GM12878 (cell line): Measurements from ENCODE around the gene DLK1. TPM values are rescaled to one million over a fixed set of nuclear protein-coding genes. Genes with fewer than 3 reads are reported as not detected.

Source experiments
- ATAC-seq: fragments of 200-7000 bp; cut with Tn5 transposase; 3 replicates; pipeline ENCODE4 v1.9.1; 2020; ENCODE audit warnings: mild to moderate bottlenecking, moderate library complexity
- BruUV-seq: library from RNA; stranded (reverse); fragments of 400-500 nt; replicated peaks from 2 replicates; lab custom pipeline; 2021; lab: Mats Ljungman, UMichigan
- CTCF ChIA-PET: fragments of 300-600 bp; sonication (Branson Sonifier 250); formaldehyde crosslinking; extraction: SDS; loops from one replicate; lab custom pipeline; 2021; ENCODE audit warnings: inconsistent platforms; lab: Yijun Ruan, JAX
- POLR2A ChIA-PET: fragments of 350-600 bp; formaldehyde crosslinking; extraction: SDS; loops from one replicate; lab custom pipeline; 2021; ENCODE audit warnings: inconsistent platforms; lab: Charles Lee
- RAD21 ChIA-PET: fragments of 300-600 bp; sonication (Branson Sonifier 250); formaldehyde crosslinking; loops from one replicate; lab custom pipeline; 2023; ENCODE audit warnings: antibody characterized with exemption; ENCODE audit not compliant: unreplicated experiment; lab: Charles Lee
- SMC1A ChIA-PET: fragments of 300-600 bp; sonication (Branson Sonifier 250); formaldehyde crosslinking; loops from one replicate; lab custom pipeline; 2023; ENCODE audit not compliant: unreplicated experiment, uncharacterized antibody; lab: Charles Lee
- DNase-seq: peaks from one replicate; pipeline ENCODE4 v3.0.0-alpha.2; 2011; ENCODE audit warnings: low read depth, low spot score
- FAIRE-seq: peaks from 3 replicates; lab custom pipeline; 2011; peaks lifted over from hg19 to GRCh38; lab: Jason Lieb, UNC
- H2AFZ ChIP-seq: 2 replicates; pipeline ENCODE4 v1.6.0; 2011; ENCODE audit warnings: low read depth, low read length, control low read depth; ENCODE audit not compliant: control insufficient read depth
- H3K27ac ChIP-seq: 2 replicates; pipeline ENCODE4 v1.5.1; 2011; ENCODE audit warnings: control low read depth; ENCODE audit not compliant: control insufficient read depth, insufficient read depth
- H3K27me3 ChIP-seq, 2 experiments: replicated peaks in 1 of 2; 2 replicates each; pipeline versions ENCODE4 v1.6.0 to v1.6.1; 2011; ENCODE audit warnings: low read length in 1 of 2; ENCODE audit not compliant: control insufficient read depth in 2 of 2, insufficient read depth in 2 of 2
- H3K36me3 ChIP-seq, 2 experiments: 2 replicates each; pipeline ENCODE4 v1.5.1; 2011; ENCODE audit warnings: low read length in 1 of 2; ENCODE audit not compliant: control insufficient read depth in 2 of 2, insufficient read depth in 2 of 2
- H3K4me1 ChIP-seq: 2 replicates; pipeline ENCODE4 v1.6.1; 2011; ENCODE audit warnings: mild to moderate bottlenecking, low read length, moderate library complexity, mixed read lengths; ENCODE audit not compliant: control insufficient read depth, insufficient read depth
- H3K4me2 ChIP-seq: 2 replicates; pipeline ENCODE4 v1.6.0; 2011; ENCODE audit warnings: control low read depth; ENCODE audit not compliant: control insufficient read depth, insufficient read depth
- H3K4me3 ChIP-seq: fragments of 200-600 bp; sonication (generic); 2 replicates; pipeline ENCODE4 v1.5.1; 2016
- H3K79me2 ChIP-seq: 2 replicates; pipeline ENCODE4 v1.6.0; 2011; ENCODE audit warnings: low read length; ENCODE audit not compliant: control insufficient read depth, insufficient read depth
- H3K9ac ChIP-seq: 2 replicates; pipeline ENCODE4 v1.8.0; 2011; ENCODE audit warnings: low read length, control low read depth, mixed read lengths; ENCODE audit not compliant: control insufficient read depth, insufficient read depth
- H3K9me3 ChIP-seq: replicated peaks from 3 replicates; pipeline ENCODE4 v1.5.1; 2011; ENCODE audit warnings: mild to moderate bottlenecking, low read length; ENCODE audit not compliant: control insufficient read depth, insufficient read depth
- H4K20me1 ChIP-seq: 2 replicates; pipeline ENCODE4 v1.6.0; 2011; ENCODE audit not compliant: control insufficient read depth, insufficient read depth
- BMI1 ChIP-seq: fragments of 450-650 bp; IDR thresholded peaks from 2 replicates; pipeline ENCODE4 v1.6.1; 2016; ENCODE audit warnings: mild to moderate bottlenecking, moderate library complexity, borderline replicate concordance
- CEBPB ChIP-seq, 2 experiments: fragments of 150-350 bp in 1 of 2; IDR thresholded peaks; 2 replicates each; pipeline ENCODE4 v1.6.1; 2012 to 2014; ENCODE audit warnings: low read depth in 2 of 2, low read length in 2 of 2, borderline replicate concordance in 1 of 2, inconsistent platforms in 1 of 2
- MEF2B ChIP-seq: fragments of 450-650 bp; IDR thresholded peaks from 2 replicates; pipeline ENCODE4 v1.6.1; 2018; ENCODE audit warnings: mild to moderate bottlenecking, moderate library complexity; ENCODE audit not compliant: partially characterized antibody, poor library complexity, severe bottlenecking
- NFXL1 ChIP-seq: fragments of 450-650 bp; IDR thresholded peaks from 2 replicates; pipeline ENCODE4 v1.6.1; 2017; ENCODE audit warnings: antibody characterized with exemption, mild to moderate bottlenecking, borderline replicate concordance
- NFYB ChIP-seq: IDR thresholded peaks from 2 replicates; pipeline ENCODE4 v1.6.1; 2011; ENCODE audit warnings: low read depth, mild to moderate bottlenecking, low read length, improper control_type of control experiment, moderate library complexity; ENCODE audit not compliant: insufficient read depth
- NR2C1 ChIP-seq: fragments of 450-650 bp; IDR thresholded peaks from 2 replicates; pipeline ENCODE4 v1.6.1; 2017; ENCODE audit warnings: antibody characterized with exemption, mild to moderate bottlenecking, moderate library complexity
- PBX3 ChIP-seq: IDR thresholded peaks from 2 replicates; pipeline ENCODE4 v1.6.1; 2011; ENCODE audit warnings: mild to moderate bottlenecking, low read depth, low read length, moderate library complexity; ENCODE audit not compliant: insufficient replicate concordance
- PKNOX1 ChIP-seq: fragments of 450-650 bp; IDR thresholded peaks from 2 replicates; pipeline ENCODE4 v1.6.1; 2016; ENCODE audit warnings: mild to moderate bottlenecking
- PML ChIP-seq: IDR thresholded peaks from 2 replicates; pipeline ENCODE4 v1.6.1; 2012; ENCODE audit warnings: low read length, inconsistent platforms
- RBBP5 ChIP-seq: fragments of 200-600 bp; sonication (generic); conservative IDR thresholded peaks from 2 replicates; pipeline ENCODE4 v1.6.1; 2016
- YBX1 ChIP-seq: fragments of 450-650 bp; IDR thresholded peaks from 2 replicates; pipeline ENCODE4 v1.6.1; 2016; ENCODE audit warnings: antibody characterized with exemption
- WGBS: methylation state at CpG from one replicate; pipeline ENCODE4 v1.1.6; 2016; ENCODE audit warnings: low lambda C conversion rate; ENCODE audit not compliant: insufficient replicate concordance, insufficient coverage; ENCODE audit errors: missing lambda C conversion rate; 5-methylcytosine and 5-hydroxymethylcytosine counted together
- in situ Hi-C: fragments of 300-500 bp; cut with MboI; formaldehyde crosslinking; loops from 9 replicates; pipeline ENCODE4 v1.14.3; 2018; ENCODE audit warnings: mixed read lengths
- intact Hi-C: fragments of 100-400 bp; cut with micrococcal nuclease; formaldehyde crosslinking; loops from one replicate; pipeline ENCODE4 v1.14.2; 2022; ENCODE audit not compliant: unreplicated experiment
- polyA plus RNA-seq, 11 experiments: library from polyadenylated mRNA; depleted of rRNA in 4 of 11; unstranded in 6 of 11; stranded (reverse) in 5 of 11; fragments of >200 nt; fragmentation: Nextera tagmentation in 4 of 11; fragmentation: Illumina TruSeq in 1 of 11; extraction: Ambion mirVana in 4 of 11; extraction: Trizol in 1 of 11; gene quantifications; 1 replicate in 1 of 11; 2 replicates in 10 of 11; pipeline versions ENCODE4 v1.2.1 to v1.2.3, GENCODE V29; 2011 to 2016; ENCODE audit warnings: inconsistent platforms in 2 of 11, missing spikeins in 2 of 11, low read depth in 1 of 11
- total RNA-seq, 4 experiments: library from RNA; depleted of rRNA in 3 of 4; stranded (reverse); fragments of >200 nt in 3 of 4; fragmentation: Illumina TruSeq in 1 of 4; extraction: Trizol in 1 of 4; gene quantifications; 2 replicates each; pipeline versions ENCODE4 v1.2.1 to v1.2.3, GENCODE V29; 2013 to 2021
- TF ChIP-seq, protein P1 (sequence below): fragments of 450-650 bp; IDR thresholded peaks from 2 replicates; pipeline ENCODE4 v1.6.1; 2016; ENCODE audit warnings: mild to moderate bottlenecking, moderate library complexity, borderline replicate concordance
- TF ChIP-seq, protein P2 (sequence below): fragments of 450-650 bp; IDR thresholded peaks from 2 replicates; pipeline ENCODE4 v1.6.1; 2016; ENCODE audit warnings: mild to moderate bottlenecking

Gene DLK1
- total and polyA plus RNA-seq, 10 of the 15 experiments (the other 5 are each of a cell fraction or from before 2014, with no cell fraction given) = 0.87 TPM; not detected in 9

DNA sequence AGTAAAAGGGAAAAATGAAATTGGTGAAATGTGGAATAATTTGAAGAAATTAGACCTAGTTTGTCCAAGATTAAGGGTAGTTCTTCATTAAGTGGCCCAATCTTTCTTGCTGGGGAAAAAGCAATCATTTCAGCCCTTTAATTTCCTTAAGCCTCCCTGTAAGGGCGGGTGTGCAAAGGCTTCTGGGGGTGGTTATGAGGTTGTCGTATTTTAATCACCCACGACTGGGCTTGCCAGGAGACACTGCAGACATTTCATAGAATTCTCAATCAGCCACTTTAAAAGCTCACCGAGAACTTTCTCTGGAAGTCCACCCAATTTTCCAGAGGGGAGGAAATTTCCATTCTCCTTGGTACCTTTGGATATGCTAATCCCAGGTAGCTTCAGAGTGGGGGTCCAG is 43.4 kb downstream of the DLK1 start (continued):
- TF ChIP-seq CEBPB (IDR thresholded peaks at IDR 0.05; ENCODE audit: borderline replicate concordance in 1 of 2, low read depth in 2 of 2, low read length in 2 of 2) = no peak

- no TSS peak for BruUV-seq
- POLR2A ChIA-PET = no interaction called here
- no peak for TF ChIP-seq NFXL1
- TF ChIP-seq RBBP5 = no peak
- TF ChIP-seq MEF2B = no peak
- TF ChIP-seq PBX3 = no peak
- no peak for TF ChIP-seq PML
- TF ChIP-seq NR2C1 = no peak
- TF ChIP-seq, protein P1, sequence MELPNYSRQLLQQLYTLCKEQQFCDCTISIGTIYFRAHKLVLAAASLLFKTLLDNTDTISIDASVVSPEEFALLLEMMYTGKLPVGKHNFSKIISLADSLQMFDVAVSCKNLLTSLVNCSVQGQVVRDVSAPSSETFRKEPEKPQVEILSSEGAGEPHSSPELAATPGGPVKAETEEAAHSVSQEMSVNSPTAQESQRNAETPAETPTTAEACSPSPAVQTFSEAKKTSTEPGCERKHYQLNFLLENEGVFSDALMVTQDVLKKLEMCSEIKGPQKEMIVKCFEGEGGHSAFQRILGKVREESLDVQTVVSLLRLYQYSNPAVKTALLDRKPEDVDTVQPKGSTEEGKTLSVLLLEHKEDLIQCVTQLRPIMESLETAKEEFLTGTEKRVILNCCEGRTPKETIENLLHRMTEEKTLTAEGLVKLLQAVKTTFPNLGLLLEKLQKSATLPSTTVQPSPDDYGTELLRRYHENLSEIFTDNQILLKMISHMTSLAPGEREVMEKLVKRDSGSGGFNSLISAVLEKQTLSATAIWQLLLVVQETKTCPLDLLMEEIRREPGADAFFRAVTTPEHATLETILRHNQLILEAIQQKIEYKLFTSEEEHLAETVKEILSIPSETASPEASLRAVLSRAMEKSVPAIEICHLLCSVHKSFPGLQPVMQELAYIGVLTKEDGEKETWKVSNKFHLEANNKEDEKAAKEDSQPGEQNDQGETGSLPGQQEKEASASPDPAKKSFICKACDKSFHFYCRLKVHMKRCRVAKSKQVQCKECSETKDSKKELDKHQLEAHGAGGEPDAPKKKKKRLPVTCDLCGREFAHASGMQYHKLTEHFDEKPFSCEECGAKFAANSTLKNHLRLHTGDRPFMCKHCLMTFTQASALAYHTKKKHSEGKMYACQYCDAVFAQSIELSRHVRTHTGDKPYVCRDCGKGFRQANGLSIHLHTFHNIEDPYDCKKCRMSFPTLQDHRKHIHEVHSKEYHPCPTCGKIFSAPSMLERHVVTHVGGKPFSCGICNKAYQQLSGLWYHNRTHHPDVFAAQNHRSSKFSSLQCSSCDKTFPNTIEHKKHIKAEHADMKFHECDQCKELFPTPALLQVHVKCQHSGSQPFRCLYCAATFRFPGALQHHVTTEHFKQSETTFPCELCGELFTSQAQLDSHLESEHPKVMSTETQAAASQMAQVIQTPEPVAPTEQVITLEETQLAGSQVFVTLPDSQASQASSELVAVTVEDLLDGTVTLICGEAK = no peak
- TF ChIP-seq, protein P2, sequence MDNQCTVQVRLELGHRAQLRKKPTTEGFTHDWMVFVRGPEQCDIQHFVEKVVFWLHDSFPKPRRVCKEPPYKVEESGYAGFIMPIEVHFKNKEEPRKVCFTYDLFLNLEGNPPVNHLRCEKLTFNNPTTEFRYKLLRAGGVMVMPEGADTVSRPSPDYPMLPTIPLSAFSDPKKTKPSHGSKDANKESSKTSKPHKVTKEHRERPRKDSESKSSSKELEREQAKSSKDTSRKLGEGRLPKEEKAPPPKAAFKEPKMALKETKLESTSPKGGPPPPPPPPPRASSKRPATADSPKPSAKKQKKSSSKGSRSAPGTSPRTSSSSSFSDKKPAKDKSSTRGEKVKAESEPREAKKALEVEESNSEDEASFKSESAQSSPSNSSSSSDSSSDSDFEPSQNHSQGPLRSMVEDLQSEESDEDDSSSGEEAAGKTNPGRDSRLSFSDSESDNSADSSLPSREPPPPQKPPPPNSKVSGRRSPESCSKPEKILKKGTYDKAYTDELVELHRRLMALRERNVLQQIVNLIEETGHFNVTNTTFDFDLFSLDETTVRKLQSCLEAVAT = no peak
- no peak for TF ChIP-seq YBX1
- TF ChIP-seq PKNOX1 = no peak
- no peak for TF ChIP-seq BMI1
- TF ChIP-seq NFYB = no peak
- TF ChIP-seq, all 136 proteins: peak for 0
- Histone ChIP-seq H3K27me3 (peaks cover 0 to 1% of the 10 kb centered on the region in 2 experiments; a peak in 2 of 4 replicates), H3K9me3 (no peaks in the 10 kb centered on the region), H3K4me3 (no peak overlapping the region), H3K4me1 (no peaks in the 10 kb centered on the region), H3K4me2 (no peak overlapping the region), H3K27ac (no peak overlapping the region), H3K36me3 (no peaks in the 10 kb centered on the region), H2AFZ (no peak overlapping the region), H4K20me1 (no peaks in the 10 kb centered on the region), H3K9ac (no peak overlapping the region), H3K79me2 (no peaks in the 10 kb centered on the region)
- 47% methylated on average over 5 of the region's 5 CpGs for WGBS
- CTCF ChIA-PET = no interaction called here
- SMC1A ChIA-PET = no interaction called here
- RAD21 ChIA-PET = no interaction called here
- ATAC-seq (no peak), FAIRE-seq (no peak), DNase-seq (no peak)
- in situ Hi-C loops (no loop called here), intact Hi-C loops (no loop called here)
Observed at GRCh38 chr14:100770605-100771120, 44.0 kb downstream of the DLK1 start.
